ENCODE measurements around the gene PPM1D. TPM values are rescaled to one million over a fixed set of nuclear protein-coding genes. Genes with fewer than 3 reads are reported as not detected.

Gene PPM1D
- total and polyA plus RNA-seq, 2 of the 13 experiments (the other 11 are each of a cell fraction or from before 2014, with no cell fraction given) = 8.0 to 26.2 TPM

- peaks cover 8% of the 10 kb centered on the region for H3K4me1 ChIP-seq (ENCODE audit: insufficient read depth, low read length)
- H3K4me3 ChIP-seq (replicated peaks in 1 of 3; ENCODE audit: insufficient read depth in 1 of 3, low read depth in 2 of 3, low read length in 3 of 3) = no peak overlapping the region
- H3K27ac ChIP-seq (ENCODE audit: extremely low read length, insufficient read depth, low read length) = no peak overlapping the region
- no peak overlapping the region for H2AFZ ChIP-seq (ENCODE audit: low read length)
- peaks cover 7 to 47% of the 10 kb centered on the region in 2 experiments for H3K36me3 ChIP-seq (replicated peaks in 1 of 2; ENCODE audit: control insufficient read depth in 1 of 2, insufficient read depth in 2 of 2, low read length in 2 of 2)
- WGBS (ENCODE audit: low lambda C conversion rate) = 98% methylated on average over 5 of the region's 5 CpGs
- in situ Hi-C loops (cut with HindIII; ENCODE audit: extremely low pct_ligation_motif_present, low pct_unique_long_range_greater_than_20kb) = no loop called here
- no peak overlapping the region for H3K4me2 ChIP-seq (ENCODE audit: low read depth, low read length)
- intact Hi-C loops (cut with micrococcal nuclease; ENCODE audit: unreplicated experiment) = no loop called here
- H4K20me1 ChIP-seq (ENCODE audit: insufficient read depth, low read length) = no peaks in the 10 kb centered on the region
- CTCF ChIA-PET (ENCODE audit: low intra/inter-chr PET ratio, low total read pairs) = no interaction called here
- H3K27me3 ChIP-seq (ENCODE audit: control insufficient read depth in 1 of 2, insufficient read depth in 2 of 2, low read length in 2 of 2) = no peaks in the 10 kb centered on the region
- H3K9ac ChIP-seq (ENCODE audit: insufficient read depth, low read depth, low read length) = no peak overlapping the region
- peaks cover 3% of the 10 kb centered on the region for H3K79me2 ChIP-seq (ENCODE audit: insufficient read depth, low read length)
- no peak for TF ChIP-seq ZNF354B (CRISPR knock-in tag; IDR thresholded peaks at IDR 0.05)
- TF ChIP-seq PHF20 (CRISPR knock-in tag; IDR thresholded peaks at IDR 0.05) = no peak
- TF ChIP-seq AFF4 (CRISPR knock-in tag; IDR thresholded peaks at IDR 0.05) = no peak
- no peak for TF ChIP-seq AHR (CRISPR knock-in tag; IDR thresholded peaks at IDR 0.05)
- no peak for TF ChIP-seq ZNF329 (CRISPR knock-in tag; IDR thresholded peaks at IDR 0.05; ENCODE audit: low read depth)
- TF ChIP-seq ZNF720 (CRISPR knock-in tag; IDR thresholded peaks at IDR 0.05) = no peak
- no peak for TF ChIP-seq ZNF792 (CRISPR knock-in tag; IDR thresholded peaks at IDR 0.05)
- no peak for TF ChIP-seq ZBTB4 (CRISPR knock-in tag; IDR thresholded peaks at IDR 0.05; ENCODE audit: borderline replicate concordance)
- TF ChIP-seq IKZF5 (CRISPR knock-in tag; IDR thresholded peaks at IDR 0.05) = no peak
- no peak for TF ChIP-seq ZNF709 (CRISPR knock-in tag; IDR thresholded peaks at IDR 0.05)
- no peak for TF ChIP-seq BCL3 (CRISPR knock-in tag; IDR thresholded peaks at IDR 0.05)
- BruUV-seq (replicated peaks) = no TSS peak
- H3K9me3 ChIP-seq (ENCODE audit: low read length) = no peaks in the 10 kb centered on the region
- FAIRE-seq (no peak), DNase-seq (ENCODE audit: low spot score) (no peak), ATAC-seq (no peak)
- POLR2A ChIA-PET = no interaction called here
These were observed 30.4 kb downstream of the PPM1D start for GRCh38 chr17:60630352-60630751.

All from HepG2 (cell line).